ENCODE results near the gene SH2D4B.

Gene SH2D4B

DNA sequence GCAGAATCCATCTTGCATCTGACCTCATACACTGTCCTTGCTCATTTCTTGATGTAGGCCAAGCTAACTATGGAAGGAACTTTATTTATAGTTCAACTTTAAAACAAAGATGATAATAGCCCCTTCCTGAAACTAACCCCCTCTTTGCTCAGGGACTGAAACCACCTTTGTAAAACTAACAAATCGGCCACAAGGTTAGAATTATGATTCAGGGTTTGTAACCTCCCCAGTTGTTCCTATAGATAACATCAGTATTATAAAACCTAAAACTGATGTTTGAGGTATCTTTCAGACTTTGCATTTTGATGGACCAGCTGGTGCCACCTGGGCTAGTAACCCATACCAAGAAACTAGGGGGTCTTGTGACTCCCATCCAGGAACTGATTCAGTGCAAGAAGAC is 143.4 kb downstream of the SH2D4B start:
- TF ChIP-seq, protein P1, sequence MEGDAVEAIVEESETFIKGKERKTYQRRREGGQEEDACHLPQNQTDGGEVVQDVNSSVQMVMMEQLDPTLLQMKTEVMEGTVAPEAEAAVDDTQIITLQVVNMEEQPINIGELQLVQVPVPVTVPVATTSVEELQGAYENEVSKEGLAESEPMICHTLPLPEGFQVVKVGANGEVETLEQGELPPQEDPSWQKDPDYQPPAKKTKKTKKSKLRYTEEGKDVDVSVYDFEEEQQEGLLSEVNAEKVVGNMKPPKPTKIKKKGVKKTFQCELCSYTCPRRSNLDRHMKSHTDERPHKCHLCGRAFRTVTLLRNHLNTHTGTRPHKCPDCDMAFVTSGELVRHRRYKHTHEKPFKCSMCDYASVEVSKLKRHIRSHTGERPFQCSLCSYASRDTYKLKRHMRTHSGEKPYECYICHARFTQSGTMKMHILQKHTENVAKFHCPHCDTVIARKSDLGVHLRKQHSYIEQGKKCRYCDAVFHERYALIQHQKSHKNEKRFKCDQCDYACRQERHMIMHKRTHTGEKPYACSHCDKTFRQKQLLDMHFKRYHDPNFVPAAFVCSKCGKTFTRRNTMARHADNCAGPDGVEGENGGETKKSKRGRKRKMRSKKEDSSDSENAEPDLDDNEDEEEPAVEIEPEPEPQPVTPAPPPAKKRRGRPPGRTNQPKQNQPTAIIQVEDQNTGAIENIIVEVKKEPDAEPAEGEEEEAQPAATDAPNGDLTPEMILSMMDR (IDR thresholded peaks at IDR 0.05): no peak

DNA sequence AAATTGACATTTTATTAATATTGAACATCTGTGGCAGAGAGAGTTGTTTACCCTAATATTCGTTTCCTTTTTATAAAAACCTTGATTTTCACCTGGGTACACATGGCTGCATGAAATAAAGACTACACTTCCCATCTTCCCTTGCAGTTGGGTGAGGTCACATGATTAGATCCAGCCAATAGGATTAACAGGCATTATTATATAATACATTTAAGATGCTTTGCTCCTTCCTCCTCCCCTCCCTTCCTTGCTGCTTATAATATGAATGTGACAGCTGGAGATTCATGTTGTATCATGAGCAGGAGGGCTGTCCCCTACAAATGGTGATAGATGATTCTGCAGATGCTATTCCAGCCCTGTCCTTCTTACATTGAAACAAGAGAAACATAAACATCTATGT is 146.6 kb downstream of the SH2D4B start:
- TF ChIP-seq, protein P1 (IDR thresholded peaks at IDR 0.05): no peak

DNA sequence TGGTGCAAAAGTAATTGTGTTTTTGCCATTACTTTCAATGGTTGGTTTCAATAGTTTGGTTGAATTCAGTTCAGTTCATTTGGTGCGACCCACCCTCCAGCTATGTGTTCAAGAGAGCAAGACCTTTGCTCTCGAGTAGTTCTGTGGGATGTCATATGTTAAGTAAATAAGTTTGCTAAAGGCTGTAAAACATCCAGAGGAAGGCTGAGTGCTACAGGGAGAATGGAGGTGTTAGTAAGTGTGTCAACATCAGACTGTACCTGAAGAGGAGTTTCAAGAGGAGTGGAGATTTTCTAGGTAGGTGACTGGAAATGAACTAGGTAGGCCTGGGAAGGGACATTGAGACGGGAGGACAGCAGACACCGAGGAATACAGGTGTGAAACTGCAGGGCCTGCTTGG is 147.7 kb downstream of the SH2D4B start:
- TF ChIP-seq, protein P1 (IDR thresholded peaks at IDR 0.05): no peak

DNA sequence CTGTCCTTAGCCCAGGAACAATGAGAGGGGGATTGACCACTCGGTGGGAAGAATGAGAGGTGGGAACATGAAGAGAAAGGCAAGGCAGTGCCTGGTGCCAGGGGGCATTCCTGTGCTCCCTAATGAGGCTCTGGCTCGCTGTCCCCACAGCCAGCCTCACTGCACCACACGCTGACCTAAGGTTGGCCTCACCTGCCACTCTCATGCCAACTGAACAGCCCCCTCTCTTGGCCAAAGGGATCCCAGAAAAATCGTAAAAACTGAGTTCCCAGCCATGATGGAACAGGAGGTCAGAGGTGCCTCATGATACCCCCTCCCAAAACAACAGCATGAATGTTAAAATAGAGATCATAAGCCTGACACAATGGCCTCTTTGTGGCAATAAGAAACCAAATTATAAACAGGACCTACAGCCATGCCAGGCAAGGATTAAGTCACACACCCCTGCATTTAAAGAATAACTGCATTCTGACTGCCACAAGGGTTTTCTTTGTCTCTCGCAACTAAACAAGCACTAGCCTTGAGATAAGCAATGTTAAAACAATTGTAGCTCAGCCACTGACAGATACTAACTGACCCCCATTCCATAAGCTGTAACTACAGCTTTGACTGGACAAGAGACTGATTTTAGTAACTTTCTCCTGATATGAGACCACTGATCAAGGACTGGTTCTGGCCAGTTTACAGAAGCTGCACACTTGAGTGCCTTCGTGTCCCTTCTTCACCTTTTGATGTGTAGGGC is 149.2 kb downstream of the SH2D4B start:
- TF ChIP-seq, protein P1 (IDR thresholded peaks at IDR 0.05): no peak

DNA sequence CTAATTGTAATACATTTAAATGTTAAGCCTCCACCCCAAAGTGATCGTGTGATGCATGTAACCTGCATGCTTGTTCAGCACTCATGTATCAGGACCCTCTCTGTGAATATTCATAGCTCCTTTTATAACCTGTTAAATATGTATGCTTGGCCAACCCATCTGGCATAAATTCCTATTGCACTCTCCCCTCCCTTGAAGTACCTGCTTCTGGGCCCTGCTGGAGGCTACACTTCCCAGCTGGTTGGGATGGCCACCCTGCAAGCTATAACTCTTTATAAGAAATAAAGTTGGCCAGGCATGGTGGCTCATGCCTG is 149.7 kb downstream of the SH2D4B start:
- TF ChIP-seq, protein P1 (IDR thresholded peaks at IDR 0.05): no peak

DNA sequence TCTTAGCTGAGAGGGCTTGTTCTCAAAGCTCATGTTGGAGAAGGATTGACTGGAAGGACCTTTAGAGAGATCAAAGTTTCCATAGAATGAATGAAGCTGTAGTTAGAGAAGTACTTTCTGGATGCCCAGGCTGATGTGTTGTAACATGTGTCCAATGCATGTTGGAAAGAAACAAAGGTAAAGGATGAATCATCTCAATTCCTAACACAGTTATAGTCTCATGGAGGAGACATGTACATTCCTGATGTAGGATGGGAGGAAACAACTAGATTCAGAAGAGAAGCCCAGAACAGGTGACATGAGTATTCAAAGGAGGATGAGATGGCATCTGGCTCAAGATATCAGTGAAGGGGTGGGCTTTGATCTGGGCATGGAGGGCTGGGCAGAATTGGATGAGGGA is 152.7 kb downstream of the SH2D4B start:
- TF ChIP-seq, protein P1 (IDR thresholded peaks at IDR 0.05): no peak

DNA sequence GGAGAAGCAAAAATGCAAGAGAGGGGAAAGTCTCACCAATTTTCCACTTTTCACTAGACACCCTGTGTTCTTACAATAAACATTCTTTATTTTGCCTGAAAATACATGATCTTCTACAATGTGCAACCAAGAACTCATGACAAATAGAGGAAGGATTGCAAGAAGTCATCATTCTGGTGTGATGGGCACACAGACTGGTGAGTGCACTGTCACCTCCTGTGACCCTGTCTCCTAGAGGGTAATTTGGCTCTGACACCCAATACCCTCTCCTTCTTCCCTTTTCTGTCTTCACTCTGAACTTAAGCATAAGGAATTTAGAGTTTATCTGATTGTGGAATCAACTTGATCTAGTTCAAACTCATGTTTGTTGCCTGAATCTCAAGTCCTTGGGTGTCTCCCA is 153.7 kb downstream of the SH2D4B start:
- TF ChIP-seq, protein P1 (IDR thresholded peaks at IDR 0.05): no peak

DNA sequence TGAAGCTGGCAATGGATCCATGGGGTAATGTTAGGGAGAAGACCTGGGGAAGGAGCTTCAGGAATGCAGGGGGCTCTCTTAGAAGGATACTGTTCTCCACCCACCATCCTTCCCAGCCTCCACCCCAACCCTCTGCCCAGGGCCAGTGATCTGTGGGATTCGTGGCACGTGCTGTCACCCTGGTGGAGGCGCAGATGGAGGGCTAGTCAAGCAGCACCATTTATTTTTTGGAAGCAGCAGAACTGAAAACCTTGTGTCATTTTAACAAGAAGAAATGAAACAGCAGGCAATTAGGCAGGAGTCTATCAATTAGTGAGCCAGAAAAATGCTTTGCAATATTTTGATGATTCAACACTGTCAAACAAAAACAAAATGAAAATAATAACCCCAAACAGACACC is 155.9 kb downstream of the SH2D4B start:
- TF ChIP-seq, protein P1 (IDR thresholded peaks at IDR 0.05): no peak
